Forelimb muscle (tissue), 1 donor: ENCODE measurements around the gene RAB30. TPM values are rescaled to one million over a fixed set of nuclear protein-coding genes. Genes with fewer than 3 reads are reported as not detected.
"Not testable (repeated sequence)": the region's sequence is repeated elsewhere in the genome, so short reads cannot be mapped to it uniquely, and the experiment has no call there.

Experiments
- DNase-seq: peaks from one replicate; pipeline ENCODE4 v3.0.0-alpha.2; 2013; ENCODE audit warnings: low read depth
- polyA plus RNA-seq: library from polyadenylated mRNA; unstranded; fragments of 120-200 nt; gene quantifications from one replicate; pipeline ENCODE4 v1.2.1, GENCODE V29; 2013; ENCODE audit not compliant: insufficient read length

The RAB30 gene
- polyA plus RNA-seq, 1 donor, result 11.2 TPM

GRCh38 chr11:82987997-82988396 lies 83.7 kb downstream of the RAB30 start:
- no peak for DNase-seq

GRCh38 chr11:82986446-82986845 lies 85.3 kb downstream of the RAB30 start:
- no peak for DNase-seq

GRCh38 chr11:82981852-82982251 lies 89.8 kb downstream of the RAB30 start:
- no peak for DNase-seq

GRCh38 chr11:82980947-82981346 lies 90.8 kb downstream of the RAB30 start:
- no peak for DNase-seq

GRCh38 chr11:82980292-82980691 lies 91.4 kb downstream of the RAB30 start:
- no peak for DNase-seq

- no peak for DNase-seq
Measured at GRCh38 chr11:82979824-82980223, 91.9 kb downstream of the RAB30 start.

- no peak for DNase-seq
Measured at GRCh38 chr11:82978422-82979099, 93.1 kb downstream of the RAB30 start.

- DNase-seq, result no peak
Measured at GRCh38 chr11:82976786-82977185, 94.9 kb downstream of the RAB30 start.

- no peak for DNase-seq
Measured at GRCh38 chr11:82975882-82976281, 95.8 kb downstream of the RAB30 start.

GRCh38 chr11:82974851-82975250 lies 96.8 kb downstream of the RAB30 start:
- no peak for DNase-seq

- no peak for DNase-seq
Measured at GRCh38 chr11:82974135-82974534, 97.6 kb downstream of the RAB30 start.

- DNase-seq, result no peak
Measured at GRCh38 chr11:82972103-82972502, 99.6 kb downstream of the RAB30 start.

GRCh38 chr11:82971519-82971946 lies 100.2 kb downstream of the RAB30 start:
- not testable (repeated sequence) for DNase-seq

- DNase-seq, result not testable (repeated sequence)
Measured at GRCh38 chr11:82970507-82971083, 101.1 kb downstream of the RAB30 start.

GRCh38 chr11:82969811-82970210 lies 101.9 kb downstream of the RAB30 start:
- DNase-seq, result no peak

- DNase-seq, result no peak
Measured at GRCh38 chr11:82967381-82967780, 104.3 kb downstream of the RAB30 start.

- DNase-seq, result not testable (repeated sequence)
Measured at GRCh38 chr11:82962021-82962420, 109.7 kb downstream of the RAB30 start.

- no peak for DNase-seq
Measured at GRCh38 chr11:82960779-82961143, 110.9 kb downstream of the RAB30 start.

- no peak for DNase-seq
Measured at GRCh38 chr11:82959987-82960778, 111.5 kb downstream of the RAB30 start.

- DNase-seq, result not testable (repeated sequence)
Measured at GRCh38 chr11:82955736-82956453, 115.8 kb downstream of the RAB30 start.

- not testable (repeated sequence) for DNase-seq
Measured at GRCh38 chr11:82950502-82950901, 121.2 kb downstream of the RAB30 start.

- no peak for DNase-seq
Measured at GRCh38 chr11:82949352-82949751, 122.3 kb downstream of the RAB30 start.
